Bronchial epithelial cell (primary cell): ENCODE results near the gene CAMKV. TPM values are rescaled to one million over a fixed set of nuclear protein-coding genes. Genes with fewer than 3 reads are reported as not detected.
A peak's percentile ranks its signal among the peaks of the same experiment; 100 is the strongest.

ENCODE experiments used
- DNase-seq: peaks from one replicate; pipeline ENCODE4 v3.0.0-alpha.2; 2010; ENCODE audit warnings: low read depth
- FAIRE-seq: peaks from 2 replicates; lab custom pipeline; 2011; peaks lifted over from hg19 to GRCh38; lab: Jason Lieb, UNC
- H3K27me3 ChIP-seq: 2 replicates; pipeline ENCODE4 v1.5.1; 2011; ENCODE audit warnings: low read length; ENCODE audit not compliant: control insufficient read depth, insufficient read depth
- H3K36me3 ChIP-seq: 2 replicates; pipeline ENCODE4 v1.5.1; 2011; ENCODE audit warnings: low read length; ENCODE audit not compliant: control insufficient read depth, insufficient read depth
- H3K4me3 ChIP-seq: 2 replicates; pipeline ENCODE4 v1.5.1; 2011; ENCODE audit warnings: mild to moderate bottlenecking, low read depth, low read length, control low read depth
- total RNA-seq: library from RNA; depleted of rRNA; stranded (reverse); fragments of >200 nt; gene quantifications from 2 replicates; pipeline ENCODE4 v1.2.1, GENCODE V29; 2014
- TF ChIP-seq, protein P1 (sequence below): IDR thresholded peaks from 2 replicates; pipeline ENCODE4 v1.5.1; 2011; ENCODE audit warnings: mild to moderate bottlenecking, moderate library complexity, low read length, control low read depth, inconsistent platforms; ENCODE audit not compliant: insufficient read depth, severe bottlenecking

Gene CAMKV
- total RNA-seq, 1 donor from 2014 or later, result 0.26 TPM

- DNase-seq, result no peak
- peak; percentile 66 for FAIRE-seq
- TF ChIP-seq, protein P1, sequence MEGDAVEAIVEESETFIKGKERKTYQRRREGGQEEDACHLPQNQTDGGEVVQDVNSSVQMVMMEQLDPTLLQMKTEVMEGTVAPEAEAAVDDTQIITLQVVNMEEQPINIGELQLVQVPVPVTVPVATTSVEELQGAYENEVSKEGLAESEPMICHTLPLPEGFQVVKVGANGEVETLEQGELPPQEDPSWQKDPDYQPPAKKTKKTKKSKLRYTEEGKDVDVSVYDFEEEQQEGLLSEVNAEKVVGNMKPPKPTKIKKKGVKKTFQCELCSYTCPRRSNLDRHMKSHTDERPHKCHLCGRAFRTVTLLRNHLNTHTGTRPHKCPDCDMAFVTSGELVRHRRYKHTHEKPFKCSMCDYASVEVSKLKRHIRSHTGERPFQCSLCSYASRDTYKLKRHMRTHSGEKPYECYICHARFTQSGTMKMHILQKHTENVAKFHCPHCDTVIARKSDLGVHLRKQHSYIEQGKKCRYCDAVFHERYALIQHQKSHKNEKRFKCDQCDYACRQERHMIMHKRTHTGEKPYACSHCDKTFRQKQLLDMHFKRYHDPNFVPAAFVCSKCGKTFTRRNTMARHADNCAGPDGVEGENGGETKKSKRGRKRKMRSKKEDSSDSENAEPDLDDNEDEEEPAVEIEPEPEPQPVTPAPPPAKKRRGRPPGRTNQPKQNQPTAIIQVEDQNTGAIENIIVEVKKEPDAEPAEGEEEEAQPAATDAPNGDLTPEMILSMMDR, result no peak
These were observed 24.0 kb downstream of the CAMKV start for GRCh38 chr3:49845694-49846093.

DNA sequence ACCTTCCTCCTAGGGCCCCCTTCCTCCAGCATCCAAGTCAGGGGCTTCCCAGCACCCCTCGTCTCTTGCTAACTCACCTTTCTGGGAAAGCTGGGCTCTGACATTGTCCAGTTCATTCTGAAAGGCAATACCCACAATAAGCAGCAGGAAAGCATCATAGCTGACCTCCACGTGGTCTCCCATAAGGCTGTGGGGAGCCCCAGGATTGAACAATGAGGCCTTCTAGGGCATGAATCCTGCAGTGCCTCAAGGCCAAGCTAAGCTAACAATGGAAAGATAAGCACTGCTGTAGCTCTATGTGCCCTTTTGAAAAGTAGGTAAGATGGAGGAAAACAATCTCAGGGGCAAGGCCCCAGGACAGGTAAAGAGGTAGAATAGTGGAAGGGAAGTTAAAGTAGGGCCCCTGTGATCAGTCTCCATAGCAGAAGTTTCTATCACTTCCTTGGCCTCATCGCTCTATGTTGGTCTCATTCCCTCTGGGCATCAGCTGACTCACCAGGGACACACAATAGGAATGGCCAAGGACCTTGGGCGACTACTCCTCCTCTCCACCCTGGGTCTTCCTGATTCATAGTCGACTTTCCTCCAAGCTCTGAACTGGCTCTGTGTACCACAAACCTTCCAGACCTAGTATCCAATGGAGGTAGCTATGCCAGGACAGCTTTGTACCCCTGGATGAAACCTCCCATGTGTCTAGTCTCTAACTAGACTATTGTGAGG, 25.1 kb downstream of the CAMKV start:
- H3K27me3 ChIP-seq, result no peaks in the 10 kb centered on the region
- TF ChIP-seq, protein P1, result no peak
- no peaks in the 10 kb centered on the region for H3K36me3 ChIP-seq

More at GRCh38 chr3:49845694-49846093, 24.0 kb downstream of the CAMKV start:
- H3K36me3 ChIP-seq, result no peaks in the 10 kb centered on the region
- no peaks in the 10 kb centered on the region for H3K27me3 ChIP-seq
- no peak overlapping the region for H3K4me3 ChIP-seq

DNA sequence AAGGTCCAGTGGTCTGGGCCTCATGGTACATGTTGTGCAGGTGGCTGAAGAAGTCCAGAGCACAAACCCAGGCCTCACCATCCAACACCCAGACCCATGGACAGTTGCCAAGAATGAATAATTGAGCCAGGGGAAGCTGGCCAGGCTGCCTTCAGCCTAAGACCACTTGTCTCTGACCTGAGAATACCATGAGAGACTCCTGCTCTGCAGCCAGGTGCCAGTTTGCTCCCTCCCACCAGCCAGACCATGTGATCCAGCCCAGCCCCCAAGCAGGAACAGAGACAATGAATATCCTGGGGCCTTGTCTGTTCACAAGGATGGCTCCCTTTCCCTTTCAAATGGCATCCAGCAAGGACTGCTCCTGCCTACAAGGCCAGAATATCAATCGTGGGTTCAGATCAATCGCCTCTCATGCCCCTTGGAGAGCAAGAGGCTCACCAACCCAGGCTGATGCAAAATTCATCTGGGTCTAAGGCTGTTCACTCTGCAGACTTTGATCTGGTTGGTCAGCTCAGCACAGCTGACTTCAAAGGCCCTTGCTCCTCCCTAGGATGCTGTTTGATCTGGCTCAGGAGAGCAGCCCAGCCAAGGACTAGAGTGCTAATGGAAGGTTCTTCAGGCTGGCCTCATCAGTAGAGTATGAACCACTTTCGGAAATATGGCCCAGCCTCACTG, 26.7 kb downstream of the CAMKV start:
- Histone ChIP-seq H3K27me3 (no peaks in the 10 kb centered on the region), H3K4me3 (no peak overlapping the region), H3K36me3 (no peaks in the 10 kb centered on the region)
- no peak for FAIRE-seq
- DNase-seq, result no peak
- TF ChIP-seq, protein P1, result no peak

More for the DNA sequence above, 25.1 kb downstream of the CAMKV start:
- DNase-seq, result no peak
- H3K4me3 ChIP-seq, result no peak overlapping the region
- peak; percentile 66 for FAIRE-seq

- no peaks in the 10 kb centered on the region for H3K36me3 ChIP-seq
- DNase-seq (no peak), FAIRE-seq (no peak)
- no peak overlapping the region for H3K4me3 ChIP-seq
- no peaks in the 10 kb centered on the region for H3K27me3 ChIP-seq
- TF ChIP-seq, protein P1, result no peak
These were observed 27.9 kb downstream of the CAMKV start for GRCh38 chr3:49841806-49842205.

DNA sequence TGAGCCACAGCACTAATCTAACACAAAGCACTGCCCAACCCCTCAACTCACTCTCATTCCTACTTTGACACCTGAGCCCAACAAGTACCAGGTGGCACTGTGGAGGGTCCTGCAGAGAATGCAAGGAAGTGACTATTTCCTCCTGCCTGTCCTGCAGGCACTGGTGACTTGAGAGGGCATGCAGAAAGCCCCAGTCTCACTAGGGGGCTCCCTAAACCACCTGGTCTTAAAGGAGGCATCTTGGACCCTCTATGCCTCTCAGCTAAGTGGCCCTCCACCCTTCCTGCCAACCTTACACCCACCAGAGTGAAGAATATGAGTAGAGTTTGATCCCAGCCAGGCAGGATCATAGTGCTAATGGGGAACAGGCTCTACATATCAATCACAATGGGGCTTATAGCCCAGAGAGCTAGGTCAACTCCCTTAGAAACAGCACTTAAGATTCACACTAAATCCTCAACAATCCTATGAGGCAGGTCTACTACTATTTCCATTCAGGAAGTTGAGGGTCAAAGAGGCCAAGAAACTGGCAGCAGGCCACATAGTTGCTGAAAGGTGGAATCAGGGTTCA, 28.5 kb downstream of the CAMKV start:
- FAIRE-seq (no peak), DNase-seq (peak; percentile 32)
- Histone ChIP-seq H3K27me3 (no peaks in the 10 kb centered on the region), H3K4me3 (no peak overlapping the region), H3K36me3 (no peaks in the 10 kb centered on the region)
- TF ChIP-seq, protein P1, result peak; percentile 54
